Testis (tissue), 3 donors: ENCODE measurements around the gene SLC6A8. TPM values are rescaled to one million over a fixed set of nuclear protein-coding genes. Genes with fewer than 3 reads are reported as not detected.
A peak's percentile ranks its signal among the peaks of the same experiment; 100 is the strongest.

Source experiments
- DNase-seq: peaks from one replicate; pipeline ENCODE4 v3.0.0-alpha.2; 2019
- H3K27ac ChIP-seq, 2 donors: fragments of 200-600 bp; sonication (generic); one replicate each; pipeline ENCODE4 v1.5.1; 2019
- H3K27me3 ChIP-seq: fragments of 200-600 bp; sonication (generic); one replicate; pipeline ENCODE4 v1.5.1; 2019
- H3K36me3 ChIP-seq: fragments of 200-600 bp; sonication (generic); one replicate; pipeline ENCODE4 v1.5.1; 2017; ENCODE audit warnings: low read depth; ENCODE audit errors: missing control alignments
- H3K4me1 ChIP-seq: fragments of 200-600 bp; sonication (generic); one replicate; pipeline ENCODE4 v1.5.1; 2019
- H3K4me3 ChIP-seq, 2 donors: fragments of 200-600 bp; sonication (generic); one replicate each; pipeline ENCODE4 v1.5.1; 2017 to 2019
- H3K9me3 ChIP-seq: fragments of 200-600 bp; sonication (generic); one replicate; pipeline ENCODE4 v1.5.1; 2017
- POLR2A ChIP-seq: fragments of 450-650 bp; IDR thresholded peaks from one replicate; pipeline ENCODE4 v1.6.1; 2017; ENCODE audit warnings: antibody characterized with exemption, mild to moderate bottlenecking, moderate library complexity
- WGBS, 2 donors: methylation state at CpG; one replicate each; pipeline ENCODE4 v1.1.5; 2018; 5-methylcytosine and 5-hydroxymethylcytosine counted together
- intact Hi-C: fragments of 100-400 bp; cut with DNase I; formaldehyde crosslinking; loops from one replicate; pipeline ENCODE4 v1.15.1; 2023; ENCODE audit warnings: low total_unique reads
- polyA plus RNA-seq: library from polyadenylated mRNA; stranded (reverse); fragments of 350-450 nt; fragmentation: Illumina TruSeq; extraction: RNeasy Lipid Tissue Mini Kit (QIAGEN cat#74804); gene quantifications from one replicate; pipeline ENCODE4 v1.2.3, GENCODE V29; 2014; ENCODE audit warnings: low read depth, low replicate concordance; ENCODE audit not compliant: insufficient read depth
- total RNA-seq, 2 donors: library from RNA; depleted of rRNA; stranded (reverse); fragments of >200 nt; gene quantifications; one replicate each; pipeline ENCODE4 v1.2.3, GENCODE V29; 2016
- TF ChIP-seq, protein P1 (sequence below), 3 experiments: fragments of 450-650 bp in 2 of 3; fragments of 200-600 bp in 1 of 3; sonication (generic) in 1 of 3; IDR thresholded peaks; one replicate each; pipeline ENCODE4 v1.5.1; 2016 to 2019; ENCODE audit warnings: antibody characterized with exemption in 3 of 3, mild to moderate bottlenecking in 2 of 3, moderate library complexity in 1 of 3

SLC6A8 gene
- total and polyA plus RNA-seq, 3 donors from 2014 or later: 73.5 to 107 (median 91.3) TPM

DNA sequence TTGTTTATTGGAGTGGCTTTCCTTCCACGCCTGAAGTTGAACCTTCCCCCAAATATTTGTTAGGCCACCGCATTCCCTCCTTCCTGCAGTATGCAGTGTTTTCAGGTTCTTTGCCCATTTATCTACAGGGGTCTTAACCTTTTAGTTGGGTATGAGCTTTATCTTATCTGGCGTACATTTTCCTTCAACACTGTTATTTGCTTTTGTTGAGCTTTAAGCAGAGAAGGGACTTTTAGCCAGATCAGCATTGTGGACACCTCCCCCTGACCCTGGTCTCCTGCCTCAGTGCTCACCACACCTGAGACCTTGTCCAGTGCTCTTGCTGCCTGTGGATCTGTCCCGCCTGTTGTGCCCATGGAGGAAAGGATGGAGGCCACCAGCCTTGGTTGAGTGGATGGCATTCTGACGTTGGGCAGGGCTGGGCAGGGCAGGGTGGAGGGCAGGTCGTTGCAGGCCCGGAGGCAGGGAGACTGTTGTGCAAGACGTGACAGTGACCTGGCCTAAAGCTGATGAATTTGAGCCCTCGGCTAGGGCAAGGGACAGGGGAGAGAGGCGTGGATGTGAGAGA, 41.7 kb upstream of the SLC6A8 start:
- no peaks in the 10 kb centered on the region for H3K27me3 ChIP-seq
- DNase-seq: no peak
- 70 to 85% methylated on average over 10 of the region's 10 CpGs for WGBS, 2 donors
- TF ChIP-seq, protein P1, sequence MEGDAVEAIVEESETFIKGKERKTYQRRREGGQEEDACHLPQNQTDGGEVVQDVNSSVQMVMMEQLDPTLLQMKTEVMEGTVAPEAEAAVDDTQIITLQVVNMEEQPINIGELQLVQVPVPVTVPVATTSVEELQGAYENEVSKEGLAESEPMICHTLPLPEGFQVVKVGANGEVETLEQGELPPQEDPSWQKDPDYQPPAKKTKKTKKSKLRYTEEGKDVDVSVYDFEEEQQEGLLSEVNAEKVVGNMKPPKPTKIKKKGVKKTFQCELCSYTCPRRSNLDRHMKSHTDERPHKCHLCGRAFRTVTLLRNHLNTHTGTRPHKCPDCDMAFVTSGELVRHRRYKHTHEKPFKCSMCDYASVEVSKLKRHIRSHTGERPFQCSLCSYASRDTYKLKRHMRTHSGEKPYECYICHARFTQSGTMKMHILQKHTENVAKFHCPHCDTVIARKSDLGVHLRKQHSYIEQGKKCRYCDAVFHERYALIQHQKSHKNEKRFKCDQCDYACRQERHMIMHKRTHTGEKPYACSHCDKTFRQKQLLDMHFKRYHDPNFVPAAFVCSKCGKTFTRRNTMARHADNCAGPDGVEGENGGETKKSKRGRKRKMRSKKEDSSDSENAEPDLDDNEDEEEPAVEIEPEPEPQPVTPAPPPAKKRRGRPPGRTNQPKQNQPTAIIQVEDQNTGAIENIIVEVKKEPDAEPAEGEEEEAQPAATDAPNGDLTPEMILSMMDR (IDR thresholded peaks at IDR 0.05): no peak
- TF ChIP-seq POLR2A: no peak
- intact Hi-C loops: no loop called here
- H3K9me3 ChIP-seq: no peaks in the 10 kb centered on the region
- H3K27ac ChIP-seq: no peak overlapping the region
- no peaks in the 10 kb centered on the region for H3K36me3 ChIP-seq
- H3K4me3 ChIP-seq: no peak overlapping the region
- no peaks in the 10 kb centered on the region for H3K4me1 ChIP-seq

DNA sequence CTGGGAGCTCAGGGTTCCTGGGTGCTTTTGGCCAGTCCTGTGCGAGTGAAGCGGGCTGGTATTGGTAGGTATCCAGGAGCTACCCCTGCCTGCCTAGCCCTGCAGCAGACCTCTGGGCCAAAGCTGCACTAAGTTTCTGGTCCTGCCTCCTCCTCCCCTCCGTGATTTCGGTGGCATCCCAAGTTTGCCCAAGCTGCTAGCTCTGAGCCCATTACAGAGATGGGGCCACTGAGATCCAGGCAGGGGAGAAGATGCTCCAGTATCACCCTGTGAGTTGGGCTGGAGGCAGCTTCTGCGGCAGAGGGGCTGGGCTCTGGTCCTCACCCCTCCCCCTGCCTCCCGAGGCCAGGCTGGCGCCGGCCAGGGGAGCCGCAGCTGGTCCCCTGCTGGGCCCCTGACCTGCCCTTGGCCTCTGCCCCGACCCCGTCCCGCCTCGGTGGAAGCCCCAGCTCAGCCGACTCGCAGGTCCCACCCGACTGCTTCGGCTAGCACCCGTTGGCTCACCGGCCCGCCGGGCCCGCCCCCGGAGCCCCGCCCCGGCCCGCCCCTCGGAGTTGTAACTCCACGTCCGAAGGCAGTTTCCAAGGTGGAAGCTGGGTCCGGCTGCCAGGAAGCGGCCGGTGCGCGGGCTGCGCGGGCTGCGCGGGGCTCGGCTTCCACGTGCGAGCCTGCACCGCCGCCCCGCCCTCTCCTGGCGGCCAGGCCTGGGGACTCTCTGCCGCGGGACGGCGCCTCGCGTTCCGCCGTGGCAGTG, 40.9 kb upstream of the SLC6A8 start, which contains the start of gene DUSP9:
DUSP9 (plus strand) TSS at position 584 of the 754 bp plus-strand sequence. CDS start 751 bp downstream, outside the sequence.
- no peak for TF ChIP-seq POLR2A
- TF ChIP-seq, protein P1 (IDR thresholded peaks at IDR 0.05): no peak
- Histone ChIP-seq H3K4me3 (no peak within 1 kb of the TSS), H3K9me3 (no peaks in the 10 kb centered on the region), H3K27ac (no peak within 1 kb of the TSS), H3K36me3 (no peaks in the 10 kb centered on the region), H3K27me3 (no peaks in the 10 kb centered on the region), H3K4me1 (no peaks in the 10 kb centered on the region)
- WGBS, 2 donors: 6% methylated on average over 20 of the region's 53 CpGs; no CpG with 5 or more reads in 1 of the 2 donors
- DNase-seq: peak; percentile 21
- intact Hi-C loops: no loop called here

DNA sequence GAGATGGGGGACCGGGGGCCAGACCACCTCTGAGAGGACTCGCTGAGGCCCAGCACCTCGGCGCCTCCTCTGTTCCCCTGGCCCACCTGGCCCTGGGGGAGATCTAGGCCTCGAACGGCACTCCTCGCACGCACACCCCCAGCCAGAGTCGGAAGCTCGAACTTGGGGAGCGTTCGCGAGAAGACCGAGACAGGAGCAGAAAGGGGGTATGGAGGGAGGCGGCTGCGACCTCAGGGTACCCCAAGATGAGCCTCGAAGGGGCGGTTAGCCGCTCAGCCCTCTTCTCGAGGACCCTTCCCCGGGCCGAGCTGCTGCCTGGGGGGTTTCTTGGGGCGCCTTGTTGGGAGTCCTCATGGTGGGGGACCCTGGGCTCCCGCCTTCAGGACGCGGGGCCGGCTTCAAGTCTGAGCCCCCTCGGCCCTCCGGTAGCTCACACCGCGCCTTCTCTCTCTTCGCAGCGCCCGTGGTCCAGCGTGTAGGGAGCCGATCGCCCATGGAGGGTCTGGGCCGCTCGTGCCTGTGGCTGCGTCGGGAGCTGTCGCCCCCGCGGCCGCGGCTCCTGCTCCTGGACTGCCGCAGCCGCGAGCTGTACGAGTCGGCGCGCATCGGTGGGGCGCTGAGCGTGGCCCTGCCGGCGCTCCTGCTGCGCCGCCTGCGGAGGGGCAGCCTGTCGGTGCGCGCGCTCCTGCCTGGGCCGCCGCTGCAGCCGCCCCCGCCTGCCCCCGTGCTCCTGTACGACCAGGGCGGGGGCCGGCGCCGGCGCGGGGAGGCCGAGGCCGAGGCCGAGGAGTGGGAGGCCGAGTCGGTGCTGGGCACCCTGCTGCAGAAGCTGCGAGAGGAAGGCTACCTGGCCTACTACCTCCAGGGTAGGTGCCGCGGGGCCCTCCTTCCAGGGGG, 40.0 kb upstream of the SLC6A8 start:
- no peak overlapping the region for H3K4me3 ChIP-seq
- intact Hi-C loops: no loop called here
- H3K27ac ChIP-seq: no peak overlapping the region
- H3K9me3 ChIP-seq: no peaks in the 10 kb centered on the region
- H3K27me3 ChIP-seq: no peaks in the 10 kb centered on the region
- DNase-seq: no peak
- TF ChIP-seq POLR2A: no peak
- TF ChIP-seq, protein P1 (IDR thresholded peaks at IDR 0.05): no peak
- no peaks in the 10 kb centered on the region for H3K36me3 ChIP-seq
- no peaks in the 10 kb centered on the region for H3K4me1 ChIP-seq
- 59% methylated on average over 32 of the region's 85 CpGs; no CpG with 5 or more reads in 1 of the 2 donors for WGBS, 2 donors

DNA sequence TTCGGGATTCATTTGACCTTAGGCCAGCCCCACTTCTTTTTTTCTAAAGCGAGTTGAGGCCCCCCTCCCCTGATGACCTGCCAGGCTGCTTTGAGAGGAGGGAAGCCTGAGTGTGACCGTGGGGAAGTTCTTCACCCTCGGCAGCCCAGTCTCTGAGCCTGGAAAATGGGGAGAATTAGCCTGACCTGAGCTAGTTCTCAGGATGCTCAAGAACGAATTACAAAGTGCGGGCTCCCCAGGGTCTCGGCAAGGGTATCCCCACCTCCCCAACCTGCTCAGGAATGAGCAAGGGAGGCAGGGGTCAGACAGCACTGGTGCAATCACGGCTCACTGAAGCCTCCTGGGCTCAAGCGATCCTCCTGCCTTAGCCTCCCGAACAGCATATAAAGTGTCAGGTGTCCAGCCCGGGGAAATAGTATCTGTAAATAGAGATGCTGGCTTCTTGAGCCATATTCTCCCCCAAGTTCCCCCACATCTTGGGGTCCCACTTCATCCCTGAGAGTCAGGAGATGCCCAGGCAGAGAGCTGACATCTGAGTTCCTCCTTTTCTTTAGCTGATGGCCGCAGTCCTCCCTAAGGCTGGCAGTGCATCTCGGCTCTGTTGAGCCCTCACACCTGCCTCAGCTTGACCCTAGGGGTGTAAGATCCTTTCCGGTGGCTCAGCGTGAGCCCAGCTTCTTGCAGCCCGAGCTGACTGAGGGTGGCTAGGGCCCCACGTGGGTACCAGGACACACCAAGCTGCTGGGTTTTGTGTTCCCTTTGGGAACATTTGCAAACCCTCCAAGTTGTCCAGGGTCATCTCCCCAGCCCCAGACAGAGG, 39.2 kb upstream of the SLC6A8 start:
- H3K9me3 ChIP-seq: no peaks in the 10 kb centered on the region
- no peak for DNase-seq
- WGBS, 2 donors: 64 to 81% methylated on average over 7 to 15 of the region's 17 CpGs
- H3K4me3 ChIP-seq: no peak overlapping the region
- H3K27me3 ChIP-seq: no peaks in the 10 kb centered on the region
- no peaks in the 10 kb centered on the region for H3K4me1 ChIP-seq
- H3K27ac ChIP-seq: no peak overlapping the region
- TF ChIP-seq POLR2A: no peak
- TF ChIP-seq, protein P1 (IDR thresholded peaks at IDR 0.05): no peak
- intact Hi-C loops: no loop called here
- H3K36me3 ChIP-seq: no peaks in the 10 kb centered on the region
